Non-pigmented ciliary epithelial cell (primary cell): ENCODE measurements around the gene DNAH2.

Experiments used
- DNase-seq: peaks from one replicate; pipeline ENCODE4 v3.0.0-alpha.2; 2010; ENCODE audit warnings: low read depth

Gene DNAH2

DNA sequence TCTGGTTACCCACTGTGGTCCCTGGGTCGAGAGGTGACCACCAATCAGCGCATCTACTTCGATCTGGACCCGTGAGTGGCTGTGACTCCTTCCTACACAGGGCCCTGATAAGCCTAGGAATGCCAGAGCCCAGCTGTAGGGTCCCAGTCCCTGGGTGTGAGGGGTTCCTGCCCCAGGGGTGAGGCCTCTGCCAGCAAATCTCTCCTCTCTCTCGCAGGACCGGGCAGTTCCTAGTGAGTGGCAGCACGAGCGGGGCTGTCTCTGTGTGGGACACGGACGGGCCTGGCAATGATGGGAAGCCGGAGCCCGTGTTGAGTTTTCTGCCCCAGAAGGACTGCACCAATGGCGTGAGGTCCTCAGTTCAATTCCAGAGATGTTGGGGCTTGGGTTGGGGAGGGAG is 14.8 kb upstream of the DNAH2 start:
- DNase-seq, result no peak

DNA sequence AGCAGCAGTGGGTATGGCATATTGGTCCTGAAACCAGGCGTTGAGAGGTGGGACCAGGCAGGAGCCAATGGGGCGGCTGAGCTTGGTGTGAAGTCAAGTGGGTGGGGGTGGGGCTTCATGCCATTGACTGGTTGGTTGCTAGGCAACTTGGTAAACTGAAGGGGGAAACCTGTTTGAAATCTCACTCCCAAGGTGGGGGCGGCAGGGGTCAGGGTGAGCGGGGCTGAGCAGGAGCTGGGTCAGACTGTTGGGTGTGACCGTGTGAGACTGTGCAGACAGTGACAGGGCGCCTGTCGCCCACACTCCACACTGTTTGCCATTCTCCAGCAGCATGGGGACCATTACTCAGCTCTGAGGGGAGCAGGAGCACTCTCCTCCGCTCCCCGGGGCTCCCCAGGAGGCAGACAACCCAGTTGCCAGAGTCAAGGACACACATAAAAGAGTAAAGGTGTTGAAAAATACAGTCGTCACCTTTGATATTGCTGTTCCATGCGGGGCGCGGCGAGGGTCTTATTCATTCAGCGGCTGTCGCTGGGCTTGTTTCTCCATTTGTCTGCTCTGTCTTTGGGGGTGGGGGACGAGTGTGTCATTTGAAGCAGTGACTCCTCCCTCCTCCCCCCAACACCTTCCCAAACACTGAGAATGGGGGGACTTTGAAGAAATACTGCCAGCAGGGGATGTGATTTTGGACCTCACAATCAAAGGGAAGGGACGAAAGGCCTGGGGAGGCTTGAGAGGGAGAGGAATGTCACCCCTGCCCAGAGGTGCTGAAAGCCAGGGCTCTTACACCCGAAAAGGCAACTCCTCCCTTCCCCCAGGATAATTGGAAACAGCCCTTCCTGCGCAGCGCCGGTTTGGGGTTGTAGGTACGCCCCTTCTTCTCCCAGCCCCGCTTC is 13.7 kb upstream of the DNAH2 start:
- no peak for DNase-seq

DNA sequence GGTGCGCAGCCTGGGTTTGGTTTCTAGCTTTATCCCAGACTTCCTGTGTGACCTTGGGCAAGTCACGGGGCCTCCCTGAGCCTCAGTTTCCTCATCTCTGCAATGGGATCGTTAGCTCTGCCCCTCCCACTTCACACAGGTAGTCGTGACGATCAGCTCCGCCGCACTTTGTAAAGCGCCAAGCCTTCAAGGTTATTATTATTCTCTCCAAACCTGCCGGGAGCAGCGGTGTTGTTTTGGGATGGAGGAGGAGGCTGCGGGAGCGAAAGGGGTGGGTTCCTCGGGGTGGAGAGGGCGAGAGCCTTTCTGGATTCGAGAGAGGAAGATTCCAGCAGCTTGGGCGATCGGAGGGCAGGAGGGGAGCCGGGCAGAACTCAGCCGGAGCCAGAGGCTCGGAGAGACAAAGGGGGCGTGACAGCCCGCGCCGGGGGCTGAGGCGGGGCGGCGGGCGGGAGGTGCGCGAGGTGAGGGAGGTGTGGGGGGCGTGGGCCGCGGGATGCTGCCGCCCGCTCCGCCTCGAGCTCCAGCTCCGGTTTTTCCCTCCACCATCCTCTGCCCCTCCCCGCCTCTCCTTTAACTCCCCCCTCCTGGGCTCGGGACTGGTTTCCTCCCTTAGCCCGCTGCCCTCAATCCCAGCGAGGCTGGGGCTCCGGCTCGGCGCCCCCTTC is 12.8 kb upstream of the DNAH2 start, which contains the start of gene EFNB3:
TSS of gene EFNB3 (plus strand) at position 602 of the 668 bp plus-strand sequence. CDS start 397 bp downstream, outside the sequence.
- no peak for DNase-seq

DNA sequence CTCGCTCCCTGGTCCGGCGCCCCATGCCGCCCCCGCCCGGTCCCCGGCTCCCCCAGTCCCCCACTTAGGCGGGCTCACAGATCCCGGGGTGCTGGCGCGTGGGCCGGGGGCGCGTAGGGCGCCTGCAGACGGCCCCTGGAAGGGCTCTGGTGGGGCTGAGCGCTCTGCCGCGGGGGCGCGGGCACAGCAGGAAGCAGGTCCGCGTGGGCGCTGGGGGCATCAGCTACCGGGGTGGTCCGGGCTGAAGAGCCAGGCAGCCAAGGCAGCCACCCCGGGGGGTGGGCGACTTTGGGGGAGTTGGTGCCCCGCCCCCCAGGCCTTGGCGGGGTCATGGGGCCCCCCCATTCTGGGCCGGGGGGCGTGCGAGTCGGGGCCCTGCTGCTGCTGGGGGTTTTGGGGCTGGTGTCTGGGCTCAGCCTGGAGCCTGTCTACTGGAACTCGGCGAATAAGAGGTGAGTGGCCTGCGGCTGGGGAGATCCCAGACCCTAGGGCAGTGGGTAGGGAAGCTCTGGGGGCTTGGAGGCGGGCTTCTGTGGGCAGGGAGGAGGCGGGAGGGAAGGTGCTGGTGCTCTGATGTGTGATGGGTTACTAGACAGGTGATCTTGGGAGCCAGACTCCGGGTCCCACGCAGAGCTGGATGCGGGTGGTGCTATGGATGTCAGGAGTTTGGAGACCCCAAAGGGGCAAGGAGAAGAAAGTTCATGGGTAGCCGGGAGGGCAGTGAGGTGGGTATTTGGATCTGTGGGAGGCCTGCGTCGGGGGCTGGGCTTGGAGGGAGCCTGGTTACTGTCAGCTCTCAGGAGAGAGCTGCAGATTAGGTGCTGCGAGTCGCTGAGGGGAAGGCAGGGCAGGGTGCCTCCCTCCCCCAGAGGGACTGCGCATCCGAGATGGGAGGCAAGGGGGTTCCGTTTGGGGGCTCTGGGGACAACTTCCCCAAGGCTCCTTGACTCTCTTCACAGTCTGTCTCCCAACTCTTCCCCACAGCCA is 12.0 kb upstream of the DNAH2 start:
- no peak for DNase-seq

DNA sequence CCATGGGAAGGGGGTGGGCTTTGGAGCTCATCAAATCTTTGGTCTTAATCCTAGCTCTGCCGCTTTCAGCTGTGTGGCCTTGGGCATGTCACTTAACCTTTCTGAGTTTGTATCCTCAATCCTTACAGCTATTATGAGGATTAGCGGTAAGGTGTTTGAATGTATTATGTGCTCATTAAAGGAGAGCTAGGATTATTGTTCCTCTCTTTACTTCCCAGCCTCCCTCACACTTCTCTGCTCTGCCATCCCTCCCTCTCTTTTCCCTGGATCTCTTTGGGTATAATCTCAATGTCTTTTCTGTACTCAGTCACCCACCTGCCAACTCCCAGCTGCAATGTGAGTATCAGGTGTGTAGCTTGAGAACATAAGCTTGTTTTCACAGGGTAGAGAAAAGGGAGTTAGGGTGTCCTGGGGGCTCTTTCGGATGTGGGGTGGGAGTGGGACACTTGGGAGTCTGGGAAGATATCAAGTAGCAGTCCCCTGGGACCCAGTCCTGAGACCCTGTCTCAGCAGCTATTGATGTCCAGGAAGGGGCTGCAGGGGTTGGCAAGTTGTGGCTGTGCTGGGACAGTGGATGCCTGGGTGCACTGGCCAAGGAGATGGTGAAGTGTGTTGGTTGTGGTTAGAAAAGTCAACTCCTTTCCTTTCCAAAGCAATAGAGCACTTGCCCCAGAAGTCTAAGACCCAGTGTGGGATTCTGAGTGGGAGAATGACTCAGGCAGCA is 10.8 kb upstream of the DNAH2 start:
- no peak for DNase-seq

DNA sequence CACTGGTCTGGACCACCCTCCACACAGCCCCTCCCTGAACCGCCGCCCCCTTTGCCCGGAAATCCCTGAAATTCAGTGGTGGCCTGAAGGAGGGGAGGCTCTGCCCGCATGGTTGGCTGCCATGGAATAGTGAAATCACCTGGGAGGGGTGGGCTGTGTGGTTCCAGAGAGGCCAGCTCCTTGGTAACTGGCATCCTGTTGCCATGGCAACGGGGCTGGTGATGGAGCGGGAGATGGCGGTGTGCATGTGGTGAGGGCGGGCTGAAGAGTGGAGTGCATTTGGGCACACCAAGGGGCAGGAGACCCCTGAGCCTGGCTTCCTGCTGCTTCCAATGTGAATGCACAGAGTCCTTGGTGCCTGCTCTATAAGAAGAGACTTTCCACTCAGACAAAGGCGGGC is 10.1 kb upstream of the DNAH2 start:
- DNase-seq, result no peak

DNA sequence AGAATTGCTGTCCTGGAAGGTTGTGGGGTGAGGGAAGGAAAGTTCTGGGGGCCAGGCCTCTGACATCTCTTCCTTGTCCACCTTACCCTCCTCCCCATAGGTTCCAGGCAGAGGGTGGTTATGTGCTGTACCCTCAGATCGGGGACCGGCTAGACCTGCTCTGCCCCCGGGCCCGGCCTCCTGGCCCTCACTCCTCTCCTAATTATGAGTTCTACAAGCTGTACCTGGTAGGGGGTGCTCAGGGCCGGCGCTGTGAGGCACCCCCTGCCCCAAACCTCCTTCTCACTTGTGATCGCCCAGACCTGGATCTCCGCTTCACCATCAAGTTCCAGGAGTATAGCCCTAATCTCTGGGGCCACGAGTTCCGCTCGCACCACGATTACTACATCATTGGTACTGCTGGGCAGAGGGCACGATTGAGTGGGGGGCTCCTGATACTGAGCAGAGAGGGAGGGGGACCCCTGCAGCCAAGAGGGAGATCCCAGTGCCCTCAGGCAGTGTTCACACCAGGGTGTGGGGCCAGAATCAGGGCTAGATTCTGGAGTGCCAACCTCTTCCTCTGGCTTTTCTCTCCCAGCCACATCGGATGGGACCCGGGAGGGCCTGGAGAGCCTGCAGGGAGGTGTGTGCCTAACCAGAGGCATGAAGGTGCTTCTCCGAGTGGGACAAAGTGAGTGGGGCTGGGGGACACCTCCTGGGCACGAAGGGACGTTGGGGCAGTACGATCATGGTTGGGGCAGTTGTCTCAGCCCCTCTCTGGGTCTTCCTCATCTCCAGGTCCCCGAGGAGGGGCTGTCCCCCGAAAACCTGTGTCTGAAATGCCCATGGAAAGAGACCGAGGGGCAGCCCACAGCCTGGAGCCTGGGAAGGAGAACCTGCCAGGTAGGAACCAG is 9.4 kb upstream of the DNAH2 start:
- DNase-seq, result no peak

DNA sequence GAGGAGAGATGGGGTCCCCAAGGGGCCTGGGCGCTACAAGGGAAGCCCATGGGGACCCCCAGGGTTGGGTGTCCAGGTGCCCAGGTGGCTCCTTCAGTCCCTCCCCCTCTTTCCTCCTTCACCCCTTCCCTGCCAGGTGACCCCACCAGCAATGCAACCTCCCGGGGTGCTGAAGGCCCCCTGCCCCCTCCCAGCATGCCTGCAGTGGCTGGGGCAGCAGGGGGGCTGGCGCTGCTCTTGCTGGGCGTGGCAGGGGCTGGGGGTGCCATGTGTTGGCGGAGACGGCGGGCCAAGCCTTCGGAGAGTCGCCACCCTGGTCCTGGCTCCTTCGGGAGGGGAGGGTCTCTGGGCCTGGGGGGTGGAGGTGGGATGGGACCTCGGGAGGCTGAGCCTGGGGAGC is 8.5 kb upstream of the DNAH2 start:
- no peak for DNase-seq

DNA sequence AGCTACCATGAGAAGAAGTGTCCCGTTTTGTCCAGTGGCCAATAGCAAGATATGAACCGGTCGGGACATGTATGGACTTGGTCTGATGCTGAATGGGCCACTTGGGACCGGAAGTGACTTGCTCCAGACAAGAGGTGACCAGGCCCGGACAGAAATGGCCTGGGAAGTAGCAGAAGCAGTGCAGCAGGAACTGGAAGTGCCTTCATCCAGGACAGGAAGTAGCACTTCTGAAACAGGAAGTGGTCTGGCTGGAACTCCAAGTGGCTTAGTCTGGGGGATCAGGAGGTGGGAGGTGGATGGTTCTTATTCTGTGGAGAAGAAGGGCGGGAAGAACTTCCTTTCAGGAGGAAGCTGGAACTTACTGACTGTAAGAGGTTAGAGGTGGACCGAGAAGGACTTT is 7.2 kb upstream of the DNAH2 start:
- no peak for DNase-seq

DNA sequence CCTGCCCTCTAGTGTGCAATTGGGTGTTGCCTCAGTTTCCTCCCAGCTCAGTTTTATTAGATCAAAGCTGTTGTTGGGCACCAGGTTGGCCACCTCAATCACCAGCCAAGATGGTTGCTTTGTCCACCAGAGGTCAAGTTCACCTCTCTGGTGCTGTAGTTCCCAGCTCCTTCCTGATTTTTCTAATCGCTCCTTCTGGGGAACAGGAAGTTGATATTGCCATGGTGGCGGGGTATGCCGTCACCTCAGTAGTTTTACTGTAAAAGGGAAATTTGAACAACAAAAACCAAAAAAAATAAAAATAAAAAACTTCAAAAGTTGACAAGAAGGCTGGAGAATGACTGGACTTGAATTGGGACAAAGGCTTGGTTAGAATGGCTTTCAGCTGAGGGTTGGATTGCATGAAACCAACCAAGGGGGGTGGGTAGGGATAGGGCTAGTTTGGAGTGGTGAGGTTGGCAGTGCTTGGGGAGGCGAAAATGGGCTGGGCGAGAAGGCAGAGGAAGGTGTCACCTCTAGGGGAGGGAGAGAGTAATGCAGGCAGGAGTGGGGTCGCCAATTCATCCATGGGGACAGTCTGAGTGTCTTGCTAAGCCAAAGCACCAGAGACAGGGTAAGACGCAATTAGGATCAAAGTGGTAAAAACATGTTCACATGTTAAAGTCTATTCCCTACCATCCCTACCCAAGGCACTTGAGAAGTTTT is 6.3 kb upstream of the DNAH2 start:
- DNase-seq, result no peak

DNA sequence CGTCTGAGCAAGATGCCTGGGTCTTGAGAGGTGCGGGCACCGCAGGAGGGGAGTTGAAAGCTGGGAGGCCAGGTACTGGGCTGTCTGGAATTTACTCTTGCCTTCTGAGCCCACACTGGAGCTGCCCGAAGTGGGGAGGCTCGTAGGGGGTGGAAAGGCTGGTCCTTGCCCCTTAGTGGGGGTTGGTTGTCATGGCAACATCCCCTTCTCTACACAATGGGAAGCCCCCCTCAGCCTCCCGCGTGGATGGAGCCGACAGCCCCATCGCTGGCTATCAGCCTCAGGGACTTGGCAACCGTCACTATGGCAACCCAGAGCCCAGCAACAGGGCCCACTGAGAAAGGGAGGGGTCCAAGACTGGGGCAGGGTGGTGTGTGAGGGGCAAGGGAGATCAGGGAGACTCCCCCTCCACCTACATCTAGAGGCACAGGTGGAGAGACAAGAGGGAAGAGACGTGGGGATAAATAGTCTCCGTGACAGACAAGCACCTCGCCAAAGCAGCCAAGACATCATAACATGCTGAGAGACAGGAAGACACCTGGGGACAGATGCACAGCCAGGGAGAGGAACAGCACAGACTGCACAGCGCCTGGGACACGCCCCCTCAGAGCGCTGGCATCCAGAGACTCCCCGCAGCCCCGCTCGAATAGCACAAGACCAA is 5.3 kb upstream of the DNAH2 start:
- DNase-seq, result no peak

DNA sequence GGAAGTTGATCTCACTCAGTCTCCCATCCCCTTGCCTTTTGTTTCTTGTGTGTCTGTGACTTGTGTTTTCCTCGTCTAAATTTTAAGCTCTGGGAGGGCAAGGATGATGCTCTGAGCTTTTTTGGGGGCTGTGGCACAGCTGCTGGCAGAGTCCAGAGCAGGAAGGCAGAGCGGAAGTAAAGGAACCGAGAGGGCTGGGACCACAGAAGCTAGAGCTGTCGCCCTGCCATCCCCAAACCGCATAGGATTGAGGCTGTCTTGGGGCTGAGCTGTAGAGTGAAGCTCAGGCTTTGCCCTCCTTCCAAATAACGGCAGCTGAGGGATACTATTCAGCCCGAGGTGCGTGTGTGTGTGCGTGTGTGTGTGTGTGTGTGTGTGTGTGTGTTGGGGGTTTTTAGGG is 3.8 kb upstream of the DNAH2 start:
- no peak for DNase-seq

DNA sequence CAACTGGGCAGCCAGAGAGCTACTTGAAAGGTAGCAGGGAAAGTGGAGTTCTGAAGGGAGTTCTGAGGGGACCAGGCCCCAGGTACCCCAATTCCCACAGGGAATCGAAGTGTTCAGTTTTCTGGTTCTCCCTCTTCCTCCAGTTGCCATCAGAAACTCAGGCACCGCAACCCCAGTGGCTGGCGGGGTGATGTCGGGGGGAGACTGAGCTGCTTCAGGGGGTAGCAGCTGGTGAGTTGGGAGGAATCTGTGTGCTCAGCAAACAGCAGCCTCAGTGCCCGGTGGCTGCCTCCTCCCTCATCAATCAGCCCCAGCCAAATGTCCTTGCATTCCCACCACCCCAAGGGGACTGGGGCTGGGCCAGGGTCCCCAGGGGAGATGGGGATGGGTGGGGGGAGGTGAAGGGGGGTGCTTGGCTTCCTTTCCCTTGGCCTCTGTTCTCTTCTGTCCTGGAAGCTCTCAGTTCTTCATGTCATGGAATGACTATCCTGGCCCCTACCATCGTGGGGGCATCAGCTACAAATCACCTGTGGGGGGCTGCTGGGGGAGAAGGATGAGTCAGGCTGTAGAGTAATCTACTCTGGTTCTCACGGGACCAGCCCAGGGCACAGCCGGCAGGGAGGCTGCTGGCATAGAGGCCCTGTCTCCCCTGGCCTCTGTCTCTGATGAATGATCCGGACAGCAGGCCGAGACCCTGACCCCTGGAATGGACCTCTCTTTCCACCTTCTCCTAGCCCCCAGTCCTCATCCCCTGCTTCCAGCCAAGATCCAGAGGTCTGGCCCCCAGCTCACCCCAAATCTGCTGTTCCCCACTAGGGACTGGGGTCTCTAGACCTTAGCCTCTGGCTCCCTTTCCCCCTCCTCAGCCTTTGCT is 2.6 kb upstream of the DNAH2 start:
- DNase-seq, result no peak

DNA sequence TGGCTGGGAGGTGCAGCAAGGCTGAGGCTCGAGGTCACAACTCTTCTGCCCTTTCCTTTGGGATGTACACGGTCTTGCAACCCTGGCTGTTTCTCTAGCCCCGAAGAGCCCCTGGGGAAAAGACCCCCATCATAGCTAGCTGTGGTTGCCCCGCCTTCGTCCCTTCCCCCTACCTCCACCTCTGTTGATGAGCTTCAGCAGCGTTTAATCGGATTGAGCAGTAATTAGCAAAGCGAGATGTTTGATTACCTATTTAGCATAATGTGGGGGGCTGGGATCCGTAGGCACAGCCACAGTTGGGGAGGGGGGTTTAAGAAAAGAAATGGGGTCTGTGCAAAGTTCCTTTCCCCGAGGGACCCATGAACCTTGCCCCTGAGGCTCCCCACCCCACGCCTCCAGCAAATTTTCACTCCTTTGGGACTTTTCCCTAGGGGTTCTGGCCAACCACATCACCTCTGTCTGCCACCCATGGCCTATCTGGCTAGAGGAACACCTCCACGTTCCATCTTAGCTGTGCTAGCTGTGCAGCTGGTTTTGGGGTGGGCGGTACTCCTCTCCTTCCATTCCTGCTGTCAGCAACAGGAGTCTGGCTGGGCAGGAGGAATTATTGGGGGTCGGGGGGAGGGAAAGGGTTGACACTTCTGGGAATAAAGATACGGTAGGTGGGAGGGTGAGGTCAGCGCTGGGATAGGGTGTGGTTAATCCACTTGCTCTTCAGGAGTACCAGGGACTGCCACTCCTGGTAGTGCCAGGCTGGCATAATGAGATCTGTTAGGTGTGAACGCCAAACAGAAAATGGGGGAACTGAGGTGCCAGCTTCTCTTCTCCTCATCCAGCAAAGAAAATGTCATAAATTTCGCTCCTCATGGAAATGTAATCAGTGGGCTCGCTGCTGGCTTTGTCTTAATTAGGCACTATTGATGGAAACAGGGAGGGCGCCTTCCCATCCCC is 1.3 kb upstream of the DNAH2 start:
- DNase-seq, result no peak

DNA sequence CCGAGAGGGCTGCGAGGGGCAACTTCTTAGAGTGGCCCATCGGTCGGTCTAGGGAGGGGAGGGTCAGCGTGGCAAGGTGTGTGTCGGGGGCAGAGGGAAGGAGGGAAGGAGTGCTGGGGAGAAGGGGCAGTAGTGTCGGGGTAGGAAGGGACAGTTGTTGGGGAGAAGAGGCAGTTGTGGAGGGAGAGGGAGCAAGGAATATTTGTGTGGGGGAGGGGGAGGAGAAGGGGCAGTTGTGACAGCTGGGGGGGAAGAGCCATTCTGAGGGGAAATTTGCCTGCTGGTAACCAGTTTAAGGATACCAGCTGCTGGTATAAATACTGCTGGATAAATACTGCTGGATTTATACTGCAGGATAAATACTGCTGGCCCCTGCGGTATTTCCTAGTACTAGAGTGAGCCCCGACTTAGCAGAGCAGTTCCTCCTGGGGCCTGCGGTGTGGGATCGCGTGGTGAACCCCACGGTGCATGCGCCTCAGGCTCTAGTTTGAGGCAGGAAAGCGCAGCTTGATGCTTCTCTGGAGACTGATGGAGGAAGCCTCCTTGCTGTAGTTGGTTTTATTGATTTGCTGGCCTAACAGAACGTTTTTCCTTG is 309 bp downstream of the DNAH2 start:
- no peak for DNase-seq

DNA sequence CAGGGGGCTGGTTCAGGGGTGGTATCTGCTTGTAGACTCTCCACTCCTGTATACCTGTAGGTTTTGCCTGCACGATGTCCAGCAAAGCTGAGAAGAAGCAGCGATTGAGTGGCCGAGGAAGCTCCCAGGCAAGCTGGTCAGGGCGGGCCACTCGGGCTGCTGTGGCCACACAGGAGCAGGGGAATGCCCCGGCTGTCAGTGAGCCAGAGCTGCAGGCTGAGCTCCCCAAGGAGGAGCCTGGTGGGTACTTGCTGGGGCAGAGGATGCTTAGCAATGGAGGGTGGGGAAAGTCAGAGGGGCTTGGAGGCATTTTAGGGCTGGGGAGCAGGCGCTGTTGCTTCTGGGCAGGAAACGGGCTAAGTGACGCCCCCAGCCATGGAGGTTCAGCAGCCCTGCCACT is 2.1 kb downstream of the DNAH2 start:
- no peak for DNase-seq

DNA sequence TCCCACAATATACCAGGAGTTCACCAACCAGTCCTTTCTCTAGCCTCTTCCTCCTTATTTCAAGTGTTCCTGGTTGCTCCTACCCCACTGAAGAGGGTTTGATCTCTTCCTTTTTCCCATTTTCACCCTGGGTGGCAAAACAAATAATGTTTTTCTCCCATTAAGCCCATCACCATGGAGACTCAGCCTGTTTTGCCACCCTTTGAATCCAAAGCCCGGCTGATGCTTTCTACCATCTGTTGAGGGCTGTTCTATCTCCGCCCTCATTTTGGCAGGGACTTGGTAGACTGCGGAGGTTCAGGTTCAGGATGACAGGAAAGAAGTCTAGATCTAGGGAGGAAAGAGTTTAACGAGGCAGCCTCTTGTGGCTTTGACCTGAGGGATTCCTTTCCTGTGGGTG is 2.6 kb downstream of the DNAH2 start:
- no peak for DNase-seq
